ENCODE data around the gene EPN1. TPM values are rescaled to one million over a fixed set of nuclear protein-coding genes. Genes with fewer than 3 reads are reported as not detected.

The EPN1 gene
- total and polyA plus RNA-seq, 5 donors: 175 to 232 (median 205) TPM

DNA sequence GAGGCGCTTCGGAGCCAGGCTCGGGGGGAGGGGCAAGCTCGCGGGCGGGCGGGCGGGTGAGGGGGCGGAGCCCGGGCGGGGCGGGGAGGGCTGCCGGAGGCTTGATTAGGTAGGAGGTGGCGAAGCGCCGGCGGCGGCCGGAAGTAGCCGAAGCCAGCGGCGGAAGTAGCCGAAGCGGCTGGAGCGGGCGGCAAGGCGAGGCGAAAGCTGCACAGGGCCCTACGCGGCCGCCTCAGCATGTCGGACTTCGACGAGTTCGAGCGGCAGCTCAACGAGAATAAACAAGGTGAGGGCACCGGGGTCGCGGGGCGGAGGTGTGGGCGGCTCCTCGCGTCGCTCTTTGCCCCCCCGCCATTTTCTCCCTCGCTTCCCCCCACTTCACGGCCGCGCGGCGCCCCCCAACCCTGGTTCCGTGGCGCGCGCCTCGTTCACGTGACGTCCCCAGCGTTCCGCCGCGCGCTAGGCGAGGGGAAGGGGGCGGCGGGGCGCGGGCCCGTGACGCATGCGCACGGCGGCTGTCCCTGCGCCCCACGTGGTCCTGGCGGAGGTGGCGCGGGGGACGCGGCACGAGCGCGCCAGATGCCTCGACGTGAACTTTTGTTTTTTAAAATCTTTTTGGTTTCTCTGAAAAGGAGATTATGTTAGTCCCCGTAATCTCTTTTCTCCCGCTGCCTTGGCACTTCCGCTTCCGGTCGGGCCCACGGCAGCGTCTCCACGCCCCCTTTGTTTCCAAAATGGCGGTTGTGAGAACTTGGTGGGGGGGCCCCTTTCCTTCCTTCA, 20.0 kb upstream of the EPN1 start, which contains the start of gene U2AF2:
Gene U2AF2 (plus strand): TSS at position 168 of the 780 bp plus-strand sequence. CDS start 70 bp downstream, at position 238.
- WGBS: under 1% methylated on average over 94 of the region's 95 CpGs
- Histone ChIP-seq H3K27me3 (ENCODE audit: control insufficient read depth, insufficient read depth) (no peaks in the 10 kb centered on the region), H3K4me3 (ENCODE audit: low read length) (peak within 1 kb of the TSS; percentile 92), H3K4me1 (ENCODE audit: control insufficient read depth, insufficient read depth, low read length) (peaks cover 14% of the 10 kb centered on the region), H3K9me3 (ENCODE audit: control insufficient read depth, low read length) (no peaks in the 10 kb centered on the region), H3K27ac (ENCODE audit: low read length) (peak within 1 kb of the TSS; percentile 99)
- DNase-seq (peak; percentile 96 to 99 (median 98)), ATAC-seq (peak; percentile 69 to 71)
- intact Hi-C loops (cut with DNase I): no loop called here

DNA sequence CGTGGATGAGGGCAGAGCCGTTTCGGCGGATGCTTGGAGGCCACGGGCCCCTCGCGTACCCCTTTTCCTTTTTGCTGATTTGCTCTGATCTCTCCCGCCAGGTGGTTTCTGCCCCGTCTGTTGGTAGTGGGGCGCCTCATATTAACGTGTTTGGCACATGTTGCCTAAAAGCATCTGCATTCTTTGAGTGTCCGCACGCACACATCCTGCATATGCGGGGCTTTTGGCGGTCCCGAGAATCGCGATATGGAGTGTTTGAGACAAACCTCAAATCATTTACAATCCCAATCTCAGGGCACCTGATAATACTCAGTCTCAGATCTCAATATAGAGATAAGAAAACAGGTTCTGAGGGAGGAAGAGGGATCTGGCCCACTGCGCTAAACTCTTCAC, 19.4 kb upstream of the EPN1 start:
- intact Hi-C loops (cut with DNase I): no loop called here
- Histone ChIP-seq H3K4me1 (ENCODE audit: control insufficient read depth, insufficient read depth, low read length) (peaks cover 14% of the 10 kb centered on the region), H3K4me3 (ENCODE audit: low read length) (peak overlapping the region; percentile 92), H3K27ac (ENCODE audit: low read length) (peak overlapping the region; percentile 92), H3K27me3 (ENCODE audit: control insufficient read depth, insufficient read depth) (no peaks in the 10 kb centered on the region), H3K9me3 (ENCODE audit: control insufficient read depth, low read length) (no peaks in the 10 kb centered on the region)
- ATAC-seq: no peak
- DNase-seq: peak in 1 of 3 donors; percentile 38
- under 1% methylated on average over 19 of the region's 19 CpGs for WGBS

DNA sequence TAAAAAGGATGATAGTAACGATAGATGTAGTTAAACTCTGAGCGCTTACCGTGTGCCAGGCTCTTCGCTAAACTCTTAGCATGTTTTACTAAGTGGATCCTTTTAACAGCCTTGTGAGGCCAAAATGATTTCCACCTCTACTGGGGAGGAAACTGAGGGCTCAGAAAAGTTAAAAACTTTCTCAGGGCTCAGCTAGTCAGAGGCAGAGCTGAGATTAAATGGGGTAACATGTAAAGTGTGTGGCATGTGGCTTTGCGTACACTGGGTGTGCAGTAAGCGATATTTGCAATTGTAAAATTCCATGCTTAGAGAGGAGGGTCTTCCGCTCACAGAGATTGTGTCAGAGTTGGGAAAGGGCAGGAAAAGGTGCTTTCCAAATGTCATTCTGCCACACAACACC, 18.5 kb upstream of the EPN1 start:
- DNase-seq: no peak
- Histone ChIP-seq H3K4me3 (ENCODE audit: low read length) (peak overlapping the region; percentile 92), H3K27me3 (ENCODE audit: control insufficient read depth, insufficient read depth) (no peaks in the 10 kb centered on the region), H3K4me1 (ENCODE audit: control insufficient read depth, insufficient read depth, low read length) (peaks cover 14% of the 10 kb centered on the region), H3K27ac (ENCODE audit: low read length) (no peak overlapping the region), H3K9me3 (ENCODE audit: control insufficient read depth, low read length) (no peaks in the 10 kb centered on the region)
- WGBS: 54% methylated on average over 7 of the region's 7 CpGs
- intact Hi-C loops (cut with DNase I): no loop called here
- no peak for ATAC-seq

DNA sequence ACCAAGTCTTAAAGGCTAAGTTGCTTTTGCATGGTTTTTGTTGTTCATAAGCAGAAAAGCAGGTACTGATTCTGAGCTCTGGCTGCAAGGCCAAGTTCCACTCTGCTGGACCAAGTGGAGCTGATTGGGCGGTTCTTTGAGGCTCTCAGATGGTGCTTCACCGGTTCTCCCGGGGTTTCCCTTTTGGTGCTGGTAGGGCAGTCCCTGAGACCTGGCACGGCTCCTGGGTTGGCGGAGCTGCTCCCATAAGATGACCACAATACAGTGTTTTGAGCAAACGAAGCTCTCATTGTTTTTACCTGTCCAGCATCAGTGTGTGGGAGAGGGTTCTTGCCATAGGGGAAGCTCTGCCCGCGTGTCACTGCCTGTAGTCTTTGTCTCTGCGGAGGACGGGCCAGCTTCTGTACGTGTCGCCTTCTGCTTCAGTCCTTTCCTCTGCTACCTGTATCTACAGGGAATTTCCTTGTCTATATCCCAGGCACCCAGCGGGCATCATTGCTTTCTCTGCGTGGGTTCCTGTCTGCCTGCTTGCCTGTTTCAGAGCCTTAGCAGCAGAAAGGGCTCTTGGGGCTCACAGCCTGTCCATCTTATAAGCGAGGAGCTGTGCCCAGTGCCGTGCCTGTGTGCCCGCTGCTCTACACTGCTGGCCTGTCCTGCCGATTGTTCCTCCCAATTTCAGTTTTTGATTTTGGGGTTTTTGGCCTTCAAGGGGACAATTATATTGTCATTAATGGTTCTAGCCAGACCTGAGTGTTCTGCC, 17.9 kb upstream of the EPN1 start:
- Histone ChIP-seq H3K4me1 (ENCODE audit: control insufficient read depth, insufficient read depth, low read length) (peaks cover 14% of the 10 kb centered on the region), H3K27ac (ENCODE audit: low read length) (no peak overlapping the region)

DNA sequence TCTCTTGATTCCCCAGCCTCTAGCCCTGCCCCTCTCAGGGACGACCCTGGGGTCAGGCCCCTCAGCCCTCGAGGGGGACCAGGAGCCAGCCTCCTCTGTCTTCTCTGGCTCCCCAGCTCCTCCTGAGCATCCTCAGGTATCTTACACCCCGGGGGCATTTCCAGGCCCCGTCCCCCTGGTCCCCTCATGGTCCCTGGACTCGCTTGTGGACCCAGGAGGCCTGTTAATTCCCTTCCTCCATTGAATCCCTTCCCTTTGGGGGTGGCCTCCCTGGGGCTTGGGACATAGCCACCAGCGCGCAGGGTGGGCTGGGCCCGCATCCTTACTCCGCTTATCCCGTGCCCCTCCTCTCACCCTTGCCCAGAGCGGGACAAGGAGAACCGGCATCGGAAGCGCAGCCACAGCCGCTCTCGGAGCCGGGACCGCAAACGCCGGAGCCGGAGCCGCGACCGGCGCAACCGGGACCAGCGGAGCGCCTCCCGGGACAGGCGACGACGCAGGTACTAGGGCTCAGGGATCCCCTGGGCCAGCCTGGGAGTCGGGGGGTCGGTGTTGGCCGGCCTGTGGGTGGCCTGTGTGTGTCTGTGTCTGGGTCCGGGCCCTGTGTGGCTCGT, 16.1 kb upstream of the EPN1 start:
- no peak overlapping the region for H3K4me3 ChIP-seq (ENCODE audit: low read length)
- no peak for DNase-seq

More for the DNA sequence above, 17.9 kb upstream of the EPN1 start:
- intact Hi-C loops (cut with DNase I): no loop called here
- Histone ChIP-seq H3K27me3 (ENCODE audit: control insufficient read depth, insufficient read depth) (no peaks in the 10 kb centered on the region), H3K4me3 (ENCODE audit: low read length) (no peak overlapping the region), H3K9me3 (ENCODE audit: control insufficient read depth, low read length) (no peaks in the 10 kb centered on the region)
- DNase-seq: peak in 1 of 3 donors; percentile 73
- WGBS: 43% methylated on average over 18 of the region's 18 CpGs
- no peak for ATAC-seq

DNA sequence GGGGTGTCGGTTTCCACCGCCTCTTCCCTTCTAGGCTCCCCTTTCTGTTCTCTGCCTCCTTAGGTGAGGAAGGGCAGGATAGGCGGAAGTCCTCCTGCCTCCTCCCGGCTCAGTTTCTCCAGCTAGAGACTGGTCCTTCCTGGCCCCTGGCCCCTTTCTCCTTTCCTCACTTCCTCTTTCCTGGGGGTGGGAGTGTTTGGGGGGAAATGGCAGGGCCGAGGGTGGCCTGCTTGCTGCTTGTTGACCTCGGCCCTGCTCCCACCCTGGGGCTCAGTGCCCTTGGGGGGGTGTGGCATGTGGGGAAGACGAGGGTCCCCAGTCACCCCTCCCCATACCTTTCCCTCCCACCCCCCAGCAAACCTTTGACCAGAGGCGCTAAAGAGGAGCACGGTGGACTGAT, 15.2 kb upstream of the EPN1 start:
- intact Hi-C loops (cut with DNase I): no loop called here
- WGBS: 65% methylated on average over 9 of the region's 9 CpGs
- no peak for ATAC-seq

More for the DNA sequence above, 16.1 kb upstream of the EPN1 start:
- Histone ChIP-seq H3K4me1 (ENCODE audit: control insufficient read depth, insufficient read depth, low read length) (peaks cover 14% of the 10 kb centered on the region), H3K9me3 (ENCODE audit: control insufficient read depth, low read length) (no peaks in the 10 kb centered on the region), H3K27ac (ENCODE audit: low read length) (no peak overlapping the region), H3K27me3 (ENCODE audit: control insufficient read depth, insufficient read depth) (no peaks in the 10 kb centered on the region)
- intact Hi-C loops (cut with DNase I): no loop called here
- ATAC-seq: no peak
- 88% methylated on average over 37 of the region's 37 CpGs for WGBS

DNA sequence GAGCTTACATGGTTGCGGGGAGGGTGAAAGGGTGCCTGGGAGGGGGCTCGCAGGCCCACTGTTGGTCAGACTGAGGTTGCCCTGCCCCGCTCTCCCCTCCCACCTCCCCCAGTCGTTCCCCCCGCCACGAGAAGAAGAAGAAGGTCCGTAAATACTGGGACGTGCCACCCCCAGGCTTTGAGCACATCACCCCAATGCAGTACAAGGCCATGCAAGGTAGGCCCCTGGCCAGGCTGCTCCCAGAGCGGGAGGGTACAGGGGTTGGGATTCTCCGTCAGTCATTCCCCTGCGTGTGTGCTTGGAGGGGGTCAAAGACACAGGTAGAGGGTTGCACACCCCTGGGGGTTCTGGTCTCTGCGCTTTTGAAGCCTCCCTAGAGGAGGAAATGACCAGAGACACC, 14.6 kb upstream of the EPN1 start:
- ATAC-seq (no peak), DNase-seq (no peak)
- Histone ChIP-seq H3K4me3 (ENCODE audit: low read length) (no peak overlapping the region), H3K4me1 (ENCODE audit: control insufficient read depth, insufficient read depth, low read length) (peaks cover 14% of the 10 kb centered on the region), H3K27me3 (ENCODE audit: control insufficient read depth, insufficient read depth) (no peaks in the 10 kb centered on the region), H3K9me3 (ENCODE audit: control insufficient read depth, low read length) (no peaks in the 10 kb centered on the region), H3K27ac (ENCODE audit: low read length) (no peak overlapping the region)
- intact Hi-C loops (cut with DNase I): no loop called here
- WGBS: 89% methylated on average over 12 of the region's 12 CpGs

More for the DNA sequence above, 15.2 kb upstream of the EPN1 start:
- DNase-seq: no peak
- peaks cover 14% of the 10 kb centered on the region for H3K4me1 ChIP-seq (ENCODE audit: control insufficient read depth, insufficient read depth, low read length)
- H3K27me3 ChIP-seq (ENCODE audit: control insufficient read depth, insufficient read depth): no peaks in the 10 kb centered on the region
- H3K9me3 ChIP-seq (ENCODE audit: control insufficient read depth, low read length): no peaks in the 10 kb centered on the region
- H3K4me3 ChIP-seq (ENCODE audit: low read length): no peak overlapping the region
- H3K27ac ChIP-seq (ENCODE audit: low read length): no peak overlapping the region

DNA sequence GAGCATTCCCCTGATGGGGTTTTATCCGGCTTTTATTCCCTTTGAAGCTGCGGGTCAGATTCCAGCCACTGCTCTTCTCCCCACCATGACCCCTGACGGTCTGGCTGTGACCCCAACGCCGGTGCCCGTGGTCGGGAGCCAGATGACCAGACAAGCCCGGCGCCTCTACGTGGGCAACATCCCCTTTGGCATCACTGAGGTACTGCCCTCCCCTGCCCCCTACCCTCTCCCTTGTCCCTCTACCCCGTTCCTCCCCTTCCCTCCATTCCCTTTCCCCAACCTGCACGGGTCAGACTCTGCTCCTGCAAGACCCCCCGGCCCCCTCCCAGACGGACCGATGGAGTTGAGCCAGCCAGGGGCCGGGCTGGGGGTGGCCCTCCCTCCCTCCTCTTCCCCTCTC, 14.0 kb upstream of the EPN1 start:
- intact Hi-C loops (cut with DNase I): no loop called here
- Histone ChIP-seq H3K27ac (ENCODE audit: low read length) (no peak overlapping the region), H3K4me3 (ENCODE audit: low read length) (no peak overlapping the region), H3K9me3 (ENCODE audit: control insufficient read depth, low read length) (no peaks in the 10 kb centered on the region), H3K27me3 (ENCODE audit: control insufficient read depth, insufficient read depth) (no peaks in the 10 kb centered on the region), H3K4me1 (ENCODE audit: control insufficient read depth, insufficient read depth, low read length) (peaks cover 14% of the 10 kb centered on the region)
- ATAC-seq (no peak), DNase-seq (no peak)
- WGBS: 69% methylated on average over 16 of the region's 16 CpGs

DNA sequence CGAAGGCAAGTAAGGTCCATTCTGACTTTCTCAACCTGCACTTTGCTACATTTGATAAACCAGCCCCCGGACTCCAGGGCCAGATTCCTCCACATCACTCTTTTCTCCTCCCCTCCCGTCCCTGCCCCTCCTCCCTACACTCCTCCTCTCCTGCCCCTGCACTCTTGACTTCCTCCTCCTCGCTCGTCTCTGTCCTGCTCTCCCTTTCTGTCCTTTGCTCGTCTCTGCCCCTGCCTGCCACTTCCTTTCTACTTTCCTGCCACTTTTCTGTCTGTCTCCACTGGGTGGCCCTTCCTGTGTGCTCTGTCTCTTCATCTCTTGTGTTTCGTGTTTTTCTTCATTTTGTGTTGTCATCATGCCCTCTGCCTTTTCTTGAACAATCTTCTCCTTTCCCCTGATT, 13.2 kb upstream of the EPN1 start:
- Histone ChIP-seq H3K27ac (ENCODE audit: low read length) (no peak overlapping the region), H3K9me3 (ENCODE audit: control insufficient read depth, low read length) (no peaks in the 10 kb centered on the region), H3K4me3 (ENCODE audit: low read length) (no peak overlapping the region), H3K4me1 (ENCODE audit: control insufficient read depth, insufficient read depth, low read length) (peaks cover 11% of the 10 kb centered on the region), H3K27me3 (ENCODE audit: control insufficient read depth, insufficient read depth) (no peaks in the 10 kb centered on the region)
- DNase-seq: no peak
- intact Hi-C loops (cut with DNase I): no loop called here
- ATAC-seq: no peak
- WGBS: 60% methylated on average over 7 of the region's 7 CpGs

DNA sequence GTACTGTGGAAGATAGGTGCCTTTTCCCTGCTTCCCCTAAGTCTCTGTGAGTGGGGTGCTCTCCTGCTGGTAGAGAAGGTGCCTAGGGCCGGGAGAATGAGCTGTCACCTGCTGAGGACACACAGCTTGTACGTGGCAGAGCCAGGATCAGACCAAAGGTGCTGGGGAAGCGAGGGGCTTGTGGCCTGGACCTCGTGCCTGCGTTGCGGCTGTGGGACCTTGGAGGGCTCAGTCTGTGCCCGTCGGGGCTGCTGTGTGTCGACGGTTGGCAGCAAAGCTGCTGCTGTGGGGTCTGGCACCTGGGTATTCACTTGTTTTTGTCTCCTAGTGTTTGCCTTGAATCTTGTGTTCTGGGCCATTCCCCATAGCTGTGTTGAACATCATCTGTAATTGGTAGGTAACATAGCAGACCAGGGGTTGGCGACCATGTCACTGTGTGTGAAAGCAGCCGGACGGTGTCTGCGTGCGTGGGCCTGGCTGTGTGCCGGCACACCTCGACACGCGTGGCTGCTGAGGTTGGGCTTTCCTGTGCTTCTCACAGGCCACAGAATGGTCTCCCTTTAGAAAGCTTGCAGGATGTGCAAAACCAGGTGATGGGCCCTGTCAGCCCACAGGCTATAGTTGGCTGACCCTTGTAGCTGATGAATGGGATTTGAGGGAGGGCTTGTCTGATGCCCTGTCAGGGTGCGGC, 11.0 kb upstream of the EPN1 start:
- Histone ChIP-seq H3K4me1 (ENCODE audit: control insufficient read depth, insufficient read depth, low read length) (no peaks in the 10 kb centered on the region), H3K27ac (ENCODE audit: low read length) (no peak overlapping the region), H3K27me3 (ENCODE audit: control insufficient read depth, insufficient read depth) (no peaks in the 10 kb centered on the region), H3K4me3 (ENCODE audit: low read length) (no peak overlapping the region), H3K9me3 (ENCODE audit: control insufficient read depth, low read length) (no peaks in the 10 kb centered on the region)
- WGBS: 85% methylated on average over 20 of the region's 20 CpGs
- intact Hi-C loops (cut with DNase I): no loop called here
- DNase-seq: no peak
- ATAC-seq: no peak
